ENCODE data around the gene PBX3. TPM values are rescaled to one million over a fixed set of nuclear protein-coding genes. Genes with fewer than 3 reads are reported as not detected.

Gene PBX3
- total RNA-seq, 1 experiment from 2014 or later, result 1.5 TPM

DNA sequence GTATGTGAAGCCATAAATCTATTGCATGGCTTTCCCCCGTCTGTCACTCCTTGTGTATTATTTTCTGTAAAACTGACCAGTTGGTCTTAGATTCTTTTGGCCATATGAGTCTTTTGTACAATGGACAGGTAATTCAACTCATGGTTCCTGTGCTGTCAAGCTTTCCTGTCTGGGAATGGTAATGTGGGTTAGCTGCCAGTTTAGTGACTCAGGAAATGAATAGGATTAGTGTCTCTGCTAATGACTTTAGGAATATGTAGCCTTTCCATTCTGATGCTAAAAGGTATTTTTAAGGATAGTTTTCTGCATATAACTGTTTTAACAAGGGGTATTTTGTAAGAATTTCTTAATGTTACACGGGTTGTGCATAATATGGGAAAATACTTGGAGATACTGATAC, 182.7 kb downstream of the PBX3 start:
- Histone ChIP-seq H3K9me3 (ENCODE audit: low read depth, low read length, poor library complexity, severe bottlenecking) (no peaks in the 10 kb centered on the region), H3K36me3 (ENCODE audit: insufficient read depth, low read length, poor library complexity, severe bottlenecking) (no peaks in the 10 kb centered on the region), H3K27ac (ENCODE audit: low read depth, low read length, poor library complexity, severe bottlenecking) (no peak overlapping the region), H3K27me3 (replicated peaks; ENCODE audit: insufficient read depth, low read depth, low read length, poor library complexity) (no peaks in the 10 kb centered on the region), H3K4me1 (ENCODE audit: insufficient read depth, low read length, poor library complexity, severe bottlenecking) (no peaks in the 10 kb centered on the region), H3K4me3 (ENCODE audit: low read depth, low read length, poor library complexity, severe bottlenecking) (no peak overlapping the region)
- ChIA-PET CTCF (no interaction called here), POLR2A (ENCODE audit: low non-redundant PET) (no interaction called here)
- DNase-seq (ENCODE audit: low spot score), result no peak
- BruUV-seq (replicated peaks), result no TSS peak
- TF ChIP-seq EZH2 (IDR thresholded peaks at IDR 0.05; ENCODE audit: borderline replicate concordance, low read depth, low read length, poor library complexity, severe bottlenecking), result no peak
- no peak for TF ChIP-seq CTCF (conservative IDR thresholded peaks at IDR 0.05; ENCODE audit: low read depth, low read length)
- intact Hi-C loops (cut with micrococcal nuclease; ENCODE audit: unreplicated experiment), result loop anchor here (5.0 kb wide), 1 partner anchor 163 kb away; no protein-coding TSS in a partner anchor

DNA sequence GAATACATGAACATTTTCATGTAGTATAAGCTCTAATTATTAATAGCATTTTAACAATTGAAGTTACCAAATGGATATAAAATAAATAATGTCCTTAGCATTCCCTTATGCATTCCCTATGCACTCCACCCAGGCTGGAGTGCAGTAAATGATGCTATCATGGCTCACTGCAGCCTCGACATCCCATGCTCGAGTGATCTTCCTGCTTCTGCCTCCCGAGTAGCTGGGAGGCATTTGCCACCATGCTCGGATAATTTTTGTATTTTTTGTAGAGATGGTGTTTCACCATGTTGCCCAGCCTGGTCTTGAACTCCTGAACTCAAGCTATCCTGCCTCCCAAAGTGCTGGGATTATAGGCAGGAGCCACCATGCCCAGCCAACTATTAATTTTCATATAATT, 184.0 kb downstream of the PBX3 start:
- TF ChIP-seq CTCF (conservative IDR thresholded peaks at IDR 0.05; ENCODE audit: low read depth, low read length) (no peak), EZH2 (IDR thresholded peaks at IDR 0.05; ENCODE audit: borderline replicate concordance, low read depth, low read length, poor library complexity, severe bottlenecking) (no peak)
- no TSS peak for BruUV-seq (replicated peaks)
- Histone ChIP-seq H3K27me3 (replicated peaks; ENCODE audit: insufficient read depth, low read depth, low read length, poor library complexity) (peaks cover 7% of the 10 kb centered on the region), H3K9me3 (ENCODE audit: low read depth, low read length, poor library complexity, severe bottlenecking) (no peaks in the 10 kb centered on the region), H3K36me3 (ENCODE audit: insufficient read depth, low read length, poor library complexity, severe bottlenecking) (no peaks in the 10 kb centered on the region), H3K4me1 (ENCODE audit: insufficient read depth, low read length, poor library complexity, severe bottlenecking) (no peaks in the 10 kb centered on the region), H3K27ac (ENCODE audit: low read depth, low read length, poor library complexity, severe bottlenecking) (no peak overlapping the region), H3K4me3 (ENCODE audit: low read depth, low read length, poor library complexity, severe bottlenecking) (no peak overlapping the region)
- no peak for DNase-seq (ENCODE audit: low spot score)
- CTCF ChIA-PET, result no interaction called here
- POLR2A ChIA-PET (ENCODE audit: low non-redundant PET), result no interaction called here
- intact Hi-C loops (cut with micrococcal nuclease; ENCODE audit: unreplicated experiment), result no loop called here

GRCh38 chr9:125932012-125932411, 184.8 kb downstream of the PBX3 start:
- ChIA-PET POLR2A (ENCODE audit: low non-redundant PET) (no interaction called here), CTCF (no interaction called here)

More at GRCh38 chr9:125932012-125932411, 184.8 kb downstream of the PBX3 start:
- DNase-seq (ENCODE audit: low spot score), result peak; percentile 48
- Histone ChIP-seq H3K9me3 (ENCODE audit: low read depth, low read length, poor library complexity, severe bottlenecking) (no peaks in the 10 kb centered on the region), H3K27me3 (replicated peaks; ENCODE audit: insufficient read depth, low read depth, low read length, poor library complexity) (peaks cover 13% of the 10 kb centered on the region), H3K27ac (ENCODE audit: low read depth, low read length, poor library complexity, severe bottlenecking) (no peak overlapping the region), H3K4me3 (ENCODE audit: low read depth, low read length, poor library complexity, severe bottlenecking) (no peak overlapping the region), H3K36me3 (ENCODE audit: insufficient read depth, low read length, poor library complexity, severe bottlenecking) (no peaks in the 10 kb centered on the region), H3K4me1 (ENCODE audit: insufficient read depth, low read length, poor library complexity, severe bottlenecking) (no peaks in the 10 kb centered on the region)
- no TSS peak for BruUV-seq (replicated peaks)
- TF ChIP-seq CTCF (conservative IDR thresholded peaks at IDR 0.05; ENCODE audit: low read depth, low read length), result no peak
- TF ChIP-seq EZH2 (IDR thresholded peaks at IDR 0.05; ENCODE audit: borderline replicate concordance, low read depth, low read length, poor library complexity, severe bottlenecking), result no peak
- intact Hi-C loops (cut with micrococcal nuclease; ENCODE audit: unreplicated experiment), result no loop called here
